GM19467 (cell line): ENCODE data around the gene SPIRE2.
"Not testable (repeated sequence)": the region's sequence is repeated elsewhere in the genome, so short reads cannot be mapped to it uniquely, and the experiment has no call there.

Source experiments
- ATAC-seq: cut with Tn5 transposase; IDR thresholded peaks from one replicate; pipeline ENCODE4 v1.9.1; 2021; ENCODE audit warnings: mild to moderate bottlenecking, moderate library complexity; ENCODE audit not compliant: unreplicated experiment

The SPIRE2 gene

DNA sequence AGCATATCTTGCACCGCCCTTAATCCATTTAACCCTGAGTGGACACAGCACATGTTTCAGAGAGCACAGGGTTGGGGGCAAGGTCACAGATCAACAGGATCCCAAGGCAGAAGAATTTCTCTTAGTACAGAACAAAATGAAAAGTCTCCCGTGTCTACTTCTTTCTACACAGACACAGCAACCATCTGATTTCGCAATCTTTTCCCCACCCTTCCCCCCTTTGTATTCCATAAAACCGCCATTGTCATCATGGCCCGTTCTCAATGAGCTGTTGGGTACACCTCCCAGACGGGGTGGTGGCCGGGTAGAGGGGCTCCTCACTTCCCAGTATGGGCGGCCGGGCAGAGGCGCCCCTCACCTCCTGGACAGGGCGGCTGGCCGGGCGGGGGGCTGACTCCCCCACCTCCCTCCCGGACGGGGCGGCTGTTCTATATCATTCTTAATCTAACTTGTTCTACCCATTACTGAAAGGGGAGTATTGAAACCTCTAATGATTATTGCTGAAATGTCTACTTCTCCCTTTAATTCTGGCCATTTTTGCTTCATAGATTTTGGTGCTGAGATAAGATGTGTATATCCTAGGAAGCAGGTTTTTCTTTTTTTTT, 21.6 kb upstream of the SPIRE2 start:
- ATAC-seq, result not testable (repeated sequence)

DNA sequence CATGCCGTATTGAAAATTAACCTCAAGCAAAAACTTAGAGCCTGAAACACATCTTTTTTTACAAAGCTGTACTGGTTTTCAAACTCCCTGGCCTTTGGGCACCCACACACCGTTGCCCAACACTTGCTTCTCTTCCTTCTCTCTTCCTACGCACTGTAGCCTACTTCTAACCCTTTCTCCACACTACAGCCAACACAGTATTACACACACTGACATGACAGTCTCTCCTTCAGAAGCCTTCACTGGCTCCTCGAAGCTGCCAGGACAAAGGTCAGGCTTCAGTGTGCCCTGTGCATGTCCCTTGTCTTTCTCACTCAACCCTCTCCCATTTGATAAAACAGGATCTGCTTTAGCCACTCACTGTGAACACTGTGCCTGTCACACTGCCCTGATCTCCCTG, 19.8 kb upstream of the SPIRE2 start:
- no peak for ATAC-seq

DNA sequence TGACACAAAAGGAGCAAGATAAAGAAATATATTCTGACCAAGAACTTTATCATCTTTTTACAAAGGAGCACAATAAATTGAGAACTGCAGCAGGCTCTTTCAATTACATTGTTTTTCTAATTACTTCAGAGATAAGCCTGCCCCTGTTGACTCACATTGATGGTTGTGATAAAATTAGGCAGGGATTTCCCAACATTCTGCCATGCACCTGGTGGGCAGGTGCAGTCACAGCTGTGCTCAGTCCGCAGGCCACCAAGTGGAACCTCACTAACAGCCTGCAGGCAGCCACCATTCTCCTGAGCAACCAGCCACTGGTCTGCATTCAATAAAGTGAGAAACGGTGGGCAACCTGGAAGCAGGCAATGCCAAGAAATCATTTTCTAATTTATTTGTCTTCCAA, 17.0 kb upstream of the SPIRE2 start:
- ATAC-seq, result no peak

DNA sequence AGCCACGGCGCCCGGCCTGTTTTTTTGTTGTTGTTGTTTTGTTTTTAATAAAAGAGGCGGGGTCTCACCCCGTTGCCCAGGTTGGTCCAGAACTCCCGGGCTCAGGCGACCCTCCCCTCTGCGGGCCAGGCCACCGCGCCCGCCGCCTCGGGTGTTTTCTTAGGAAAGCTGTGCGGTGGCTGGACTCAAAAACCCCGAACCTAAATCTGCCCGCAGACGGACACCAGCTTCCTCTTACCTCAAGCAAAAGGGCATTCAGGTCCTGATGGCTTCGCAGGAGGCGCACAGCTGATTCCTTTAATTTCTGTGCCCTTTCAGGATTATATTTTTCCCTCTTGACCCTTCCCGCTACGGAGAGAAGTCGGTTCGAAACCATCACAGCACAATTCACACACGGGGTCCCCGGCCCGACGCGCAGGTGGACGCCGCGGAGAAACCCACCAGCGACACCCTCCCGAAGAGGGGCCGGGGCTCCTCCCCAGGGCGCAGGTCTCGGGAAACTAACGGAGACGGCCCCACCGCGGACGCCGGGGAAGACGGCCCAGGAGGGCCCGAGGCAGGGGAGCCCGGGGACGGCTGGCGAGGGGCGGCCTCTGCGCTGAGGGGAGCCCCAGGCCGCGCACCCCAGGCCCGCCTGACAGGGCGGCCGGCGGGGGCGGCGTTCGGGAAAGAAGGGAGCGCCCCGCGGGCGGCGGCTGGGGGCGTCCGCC, 12.5 kb upstream of the SPIRE2 start:
- ATAC-seq, result peak; percentile 25

DNA sequence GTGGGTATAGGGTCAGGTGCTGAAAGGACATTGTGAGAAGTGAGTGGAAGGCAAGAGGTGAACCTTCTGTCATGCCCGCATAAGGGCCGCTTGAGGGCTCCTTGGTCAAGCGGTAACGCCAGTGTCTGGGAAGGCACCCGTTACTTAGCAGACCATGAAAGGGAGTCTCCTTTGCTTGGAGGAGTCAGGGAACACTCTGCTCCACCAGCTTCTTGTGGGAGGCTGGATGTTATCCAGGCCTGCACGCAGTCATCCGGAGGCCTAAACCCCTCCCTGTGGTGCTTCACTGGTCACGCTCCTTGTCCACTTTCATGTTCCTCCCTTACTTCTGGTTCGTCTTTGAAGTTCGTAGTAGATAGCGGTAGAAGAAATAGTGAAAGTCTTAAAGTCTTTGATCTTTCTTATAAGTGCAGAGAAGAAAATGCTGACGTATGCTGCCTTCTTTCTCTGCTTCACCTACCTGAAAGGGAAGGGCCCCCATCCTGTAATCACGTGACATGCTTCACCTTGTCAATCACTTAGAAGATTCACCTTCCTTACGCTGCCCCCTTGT, 9.3 kb upstream of the SPIRE2 start:
- not testable (repeated sequence) for ATAC-seq

DNA sequence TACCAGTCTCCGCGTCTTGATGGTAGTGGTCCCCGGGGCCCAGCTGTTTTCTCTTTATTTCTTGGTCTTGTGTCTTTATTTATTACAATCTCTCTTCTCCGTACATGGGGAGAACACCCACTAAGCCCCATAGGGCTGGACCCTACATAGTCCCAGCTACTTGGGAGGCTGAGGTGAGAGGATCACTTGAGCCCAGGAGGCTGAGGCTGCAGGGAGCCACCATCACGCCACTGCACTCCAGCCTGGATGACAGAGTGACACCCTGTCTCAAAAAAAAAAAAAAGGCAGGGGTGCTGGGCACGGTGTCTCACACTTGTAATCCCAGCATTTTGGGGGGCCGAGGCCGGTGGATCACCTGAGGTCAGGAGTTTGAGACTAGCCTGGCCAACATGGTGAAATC, 8.8 kb upstream of the SPIRE2 start:
- ATAC-seq, result not testable (repeated sequence)

DNA sequence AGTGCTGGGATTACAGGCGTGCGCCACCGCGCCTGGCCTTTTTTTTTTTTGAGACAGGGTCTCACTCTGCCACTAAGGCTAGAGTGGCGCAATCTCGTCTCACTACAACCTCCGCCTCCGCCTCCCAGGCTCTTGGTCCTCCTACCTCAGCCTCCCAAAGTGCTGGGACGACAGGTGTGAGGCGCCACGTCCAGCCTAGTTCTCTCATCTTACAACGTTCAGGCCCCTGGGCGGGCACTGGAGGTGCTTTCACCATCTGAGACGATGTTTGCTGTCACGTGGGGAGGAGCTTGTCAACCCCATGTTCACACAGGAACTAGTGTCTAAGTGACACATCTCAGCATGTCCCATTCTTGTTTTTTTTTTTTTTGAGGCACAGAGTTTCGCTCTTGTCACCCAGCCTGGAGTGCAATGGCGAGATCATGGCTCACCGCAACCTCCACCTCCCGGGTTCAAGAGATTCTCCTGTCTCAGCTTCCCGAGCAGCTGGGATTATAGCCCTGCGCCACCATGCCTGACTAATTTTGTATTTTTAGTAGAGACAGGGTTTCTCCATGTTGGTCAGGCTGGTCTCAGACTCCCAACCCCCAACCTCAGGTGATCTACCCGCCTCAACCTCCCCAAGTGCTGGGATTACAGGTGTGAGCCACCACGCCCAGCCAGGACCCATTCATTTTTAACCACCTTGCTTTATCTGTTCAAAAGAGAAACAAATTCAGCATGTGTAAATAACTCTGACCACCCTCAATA, 6.7 kb upstream of the SPIRE2 start:
- no peak for ATAC-seq

DNA sequence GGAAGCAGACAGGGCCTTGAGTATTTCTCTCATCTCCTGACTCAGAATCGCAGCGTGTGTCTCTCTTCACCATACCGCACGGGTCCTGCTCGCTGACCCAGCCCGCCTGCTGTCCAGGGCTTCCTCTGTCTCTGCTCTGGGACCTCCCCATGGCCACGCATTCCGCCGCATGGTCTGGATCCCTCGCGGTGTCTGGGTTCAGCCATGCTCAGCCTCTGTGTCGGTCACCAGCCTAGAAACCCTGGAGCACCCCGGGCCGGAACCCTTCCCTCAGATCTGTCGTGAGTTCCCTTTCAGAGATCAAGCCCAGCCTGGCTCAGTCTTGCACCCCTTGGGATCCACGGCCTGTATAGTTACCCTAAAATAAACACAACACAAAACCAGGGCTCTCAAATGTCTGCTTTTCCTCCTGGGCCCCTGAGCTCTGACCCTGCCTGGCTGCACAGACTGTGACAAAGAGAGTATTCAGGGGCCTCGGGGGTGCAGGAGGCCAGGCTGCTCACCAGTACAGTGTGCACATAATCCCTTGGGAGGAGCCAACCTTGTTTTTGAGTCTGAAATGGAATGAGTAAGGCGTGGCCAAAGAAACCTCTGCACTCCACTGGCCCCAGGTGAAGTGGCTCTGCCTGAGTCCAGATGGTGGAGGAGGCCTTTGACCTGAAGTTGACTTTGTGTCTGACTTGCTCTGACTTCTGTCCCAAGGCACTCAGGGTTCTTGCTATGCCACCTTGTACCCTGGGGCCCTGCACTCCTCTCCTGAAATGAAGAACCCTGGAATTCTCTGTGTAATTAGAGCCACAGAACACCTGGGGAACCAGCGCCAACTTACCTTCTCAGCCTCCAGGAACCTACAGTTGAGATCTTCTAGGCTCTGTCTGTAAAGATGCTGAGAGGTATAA, 5.8 kb upstream of the SPIRE2 start:
- ATAC-seq, result no peak

DNA sequence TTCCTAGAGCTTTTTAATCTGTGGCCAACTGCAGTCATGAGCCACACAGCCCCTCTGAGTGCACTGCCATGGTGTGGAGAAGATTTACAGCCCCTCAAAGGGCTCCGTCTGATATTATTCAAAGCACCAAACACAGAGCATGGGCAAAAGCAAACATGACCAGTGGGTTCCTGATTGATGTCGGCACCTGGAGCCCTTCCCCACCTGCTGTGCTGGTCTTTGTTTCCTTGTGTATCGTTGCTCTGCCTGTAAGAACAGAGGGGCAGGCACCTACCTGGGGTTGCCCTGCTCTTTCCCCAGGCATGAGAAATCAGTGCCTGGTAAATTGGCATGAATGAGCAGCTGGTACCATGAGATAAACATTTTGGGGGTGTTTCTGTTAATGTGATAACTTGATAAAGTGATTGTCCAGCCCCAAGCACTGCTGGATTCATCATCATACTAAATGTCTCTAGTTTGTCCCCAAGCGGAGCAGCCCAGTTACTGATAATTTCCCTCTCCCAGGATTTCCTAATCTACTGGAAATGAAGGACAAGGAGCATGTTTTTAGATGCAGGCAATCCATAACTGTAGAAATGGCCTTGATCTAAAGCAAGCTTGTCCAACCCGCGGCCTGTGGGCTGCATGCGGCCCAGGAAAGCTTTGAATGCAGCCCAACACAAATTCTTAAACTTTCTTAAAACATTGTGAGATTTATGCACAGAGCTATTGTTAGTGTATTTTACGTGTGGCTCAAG, 5.0 kb upstream of the SPIRE2 start:
- no peak for ATAC-seq

DNA sequence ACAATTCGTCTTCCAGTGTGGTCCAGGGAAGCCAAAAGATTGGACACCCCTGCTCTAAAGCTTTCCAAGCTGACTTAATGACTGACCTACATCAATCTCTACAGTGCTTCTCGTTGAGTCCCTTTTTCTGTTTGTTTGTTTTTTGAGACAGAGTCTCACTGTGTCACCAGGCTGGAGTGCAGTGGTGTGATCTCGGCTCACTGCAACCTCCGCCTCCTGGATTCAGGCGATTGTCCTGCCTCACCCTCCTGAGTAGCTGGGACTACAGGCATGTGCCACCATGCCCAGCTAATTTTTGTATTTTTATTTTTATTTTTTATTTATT, 4.5 kb upstream of the SPIRE2 start:
- ATAC-seq, result not testable (repeated sequence)

DNA sequence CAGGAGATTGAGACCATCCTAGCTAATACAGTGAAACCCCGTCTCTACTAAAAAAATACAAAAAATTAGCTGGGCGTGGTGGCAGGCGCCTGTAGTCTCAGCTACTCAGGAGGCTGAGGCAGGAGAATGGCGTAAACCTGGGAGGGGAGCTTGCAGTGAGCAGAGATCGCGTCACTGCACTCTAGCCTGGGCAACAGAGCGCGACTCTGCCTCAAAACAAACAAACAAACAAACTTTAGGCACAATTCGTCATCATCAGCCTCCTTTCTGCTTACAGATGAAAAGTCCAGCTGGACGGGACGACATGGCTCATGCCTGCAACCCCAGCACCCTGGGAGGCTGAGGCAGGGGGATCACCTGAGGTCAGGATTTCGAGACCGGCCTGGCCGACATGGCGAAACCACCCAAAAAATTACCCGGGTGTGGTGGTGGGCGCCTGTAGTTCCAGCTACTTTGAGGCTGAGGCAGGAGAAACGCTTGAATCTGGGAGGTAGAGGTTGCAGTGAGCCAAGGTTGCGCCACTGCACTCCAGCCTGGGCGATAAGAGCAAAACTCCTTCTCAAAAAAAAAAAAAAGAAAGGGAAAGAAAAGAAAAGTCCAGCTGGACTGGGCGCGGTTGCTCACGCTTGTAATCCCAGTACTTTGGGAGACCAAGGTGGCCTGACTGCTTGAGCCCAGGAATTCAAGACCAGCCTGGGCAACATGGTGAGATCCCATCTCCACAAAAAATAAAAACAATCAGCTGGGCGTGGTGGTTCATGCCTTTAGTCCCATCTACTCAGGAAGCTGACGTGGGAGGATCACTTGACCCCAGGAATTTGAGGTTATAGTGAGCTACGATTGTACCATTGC, 1.5 kb upstream of the SPIRE2 start:
- no peak for ATAC-seq

DNA sequence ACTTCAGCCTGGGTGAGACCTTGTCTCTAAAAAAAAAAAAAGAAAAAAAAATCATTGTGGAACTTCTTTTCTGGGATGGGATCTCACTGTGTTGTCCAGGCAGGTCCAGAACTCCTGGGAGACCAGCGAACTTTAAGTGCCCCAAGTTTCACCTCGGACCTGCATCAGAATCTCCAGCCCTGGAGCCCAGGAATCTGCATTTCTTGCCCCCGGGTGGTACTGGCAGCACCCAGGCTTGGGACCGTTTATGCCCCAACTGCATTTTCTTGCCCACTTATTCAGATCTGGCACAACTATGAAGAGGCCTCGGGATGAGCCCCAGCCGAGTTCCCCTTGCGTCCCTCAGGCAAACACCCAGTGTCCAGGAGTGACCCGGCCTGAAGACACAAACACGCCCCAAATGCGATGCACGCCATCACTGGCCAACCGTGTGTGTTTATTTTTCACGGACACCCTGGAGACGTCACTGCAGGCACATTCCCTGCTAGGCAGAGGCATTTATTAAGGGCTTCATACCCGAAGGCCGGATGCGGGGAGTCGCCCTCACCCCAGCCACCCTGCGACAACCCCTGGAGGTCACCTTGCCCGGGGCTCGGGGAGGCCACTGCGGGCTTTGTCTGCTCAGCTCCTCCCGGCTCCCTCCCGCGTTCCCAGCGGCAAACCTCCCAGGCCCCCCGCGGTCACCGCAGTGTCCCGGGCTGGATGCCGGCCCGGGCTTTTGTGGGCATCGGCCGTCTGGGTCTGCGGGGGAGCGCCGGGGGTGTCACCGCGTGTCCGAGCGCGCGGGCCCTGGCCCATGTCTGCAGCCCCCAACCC, 684 bp upstream of the SPIRE2 start:
- ATAC-seq, result no peak

DNA sequence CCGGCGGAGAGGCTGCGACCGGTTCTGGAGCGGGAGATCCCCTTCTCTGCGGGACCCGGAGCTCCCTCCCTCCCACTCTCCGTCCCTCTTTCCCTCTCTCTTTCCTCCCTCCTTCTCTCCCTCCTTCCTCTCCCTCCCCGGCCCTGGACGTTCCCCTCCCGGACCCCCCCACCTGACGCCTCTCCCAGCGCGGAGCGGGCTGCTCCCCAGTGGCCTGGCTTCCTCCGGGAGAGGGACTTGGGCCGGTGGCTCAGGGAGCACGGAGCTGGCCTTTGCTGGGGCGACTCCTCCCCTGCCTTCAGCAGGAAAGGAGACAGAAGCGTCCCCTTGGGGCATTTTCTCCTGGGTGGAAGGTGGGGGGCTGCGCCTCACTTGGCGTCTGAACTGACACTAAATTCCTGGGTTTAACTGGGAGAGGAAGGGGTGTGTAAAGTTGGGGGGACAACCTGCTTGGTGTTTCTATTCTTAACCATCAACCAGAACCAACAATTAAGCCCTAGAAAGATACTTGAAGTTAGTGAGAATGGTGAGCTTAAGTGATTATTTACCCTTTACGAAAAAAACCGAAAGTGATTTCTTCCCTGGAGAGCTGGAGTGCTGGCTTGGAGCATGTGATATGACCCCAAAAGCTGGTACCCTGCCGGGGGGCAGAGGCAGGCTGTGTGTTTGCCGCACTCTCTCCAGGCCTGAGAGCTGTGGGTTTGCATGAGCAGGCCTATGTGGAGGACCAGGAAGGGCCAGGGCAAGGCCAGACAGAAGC, 775 bp downstream of the SPIRE2 start:
- no peak for ATAC-seq

DNA sequence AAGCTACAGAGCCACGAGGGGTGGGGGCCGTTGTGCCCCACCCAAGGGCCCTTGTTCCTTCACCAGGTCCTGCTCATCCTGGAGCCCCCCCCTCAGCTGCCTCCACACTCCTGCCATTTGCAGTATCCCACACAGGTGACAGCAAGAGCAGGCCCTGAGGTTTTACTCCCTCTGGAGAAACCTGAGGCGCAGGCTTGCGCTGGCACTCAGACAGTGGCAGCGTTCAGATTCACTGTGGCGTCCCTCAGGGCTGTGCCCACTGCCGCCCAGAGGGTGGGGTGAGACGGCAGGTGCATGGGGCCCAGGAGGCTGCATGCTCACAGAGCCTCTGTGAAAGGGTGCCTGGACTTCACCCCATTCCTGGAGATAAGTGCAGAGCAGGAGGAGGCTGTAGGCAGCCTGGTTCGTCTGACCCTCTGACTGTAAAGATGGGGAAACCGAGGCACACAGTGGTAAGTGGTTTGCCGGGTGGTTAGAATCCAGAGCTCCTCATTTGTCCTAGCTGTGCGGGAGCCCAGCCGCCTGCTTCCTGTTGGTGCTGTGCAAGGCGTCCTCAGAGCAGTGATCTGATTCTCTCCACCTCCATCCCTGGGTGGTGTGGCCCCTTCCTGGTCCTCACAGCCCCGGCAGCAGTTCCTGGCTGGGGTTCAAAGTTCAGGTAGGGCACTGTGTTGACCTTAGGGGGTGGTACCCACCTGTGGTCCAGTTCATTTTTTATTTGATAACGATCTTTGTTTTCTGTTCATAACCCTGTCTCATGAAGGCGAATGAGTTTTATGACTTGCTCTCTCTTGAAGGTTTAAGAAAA, 1.6 kb downstream of the SPIRE2 start:
- no peak for ATAC-seq

DNA sequence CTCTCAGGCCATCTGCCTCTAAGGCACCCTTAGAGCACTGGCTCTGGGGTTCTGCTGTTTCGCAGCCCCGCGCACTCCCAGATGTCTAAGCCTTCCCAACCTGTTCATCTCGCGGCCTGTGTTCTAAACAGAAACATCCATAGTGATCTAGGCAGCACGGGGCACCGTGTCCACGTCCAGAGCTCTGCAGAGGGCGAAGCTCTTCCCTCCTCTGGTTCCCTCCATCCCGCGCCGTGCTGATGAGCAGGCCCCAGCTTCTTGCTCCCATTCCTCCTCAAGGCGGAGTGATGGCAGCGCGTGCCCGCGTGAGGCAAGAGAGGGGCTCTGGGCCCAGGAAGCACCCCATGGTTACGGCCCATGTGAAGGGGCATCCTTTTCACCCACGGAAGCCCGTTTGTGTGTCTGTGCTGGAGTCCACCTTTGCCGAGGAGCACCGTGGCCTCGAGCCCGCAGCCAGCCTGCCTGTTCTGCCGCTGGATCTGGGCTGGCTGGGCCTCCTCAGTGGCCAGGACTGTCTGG, 3.6 kb downstream of the SPIRE2 start:
- no peak for ATAC-seq

DNA sequence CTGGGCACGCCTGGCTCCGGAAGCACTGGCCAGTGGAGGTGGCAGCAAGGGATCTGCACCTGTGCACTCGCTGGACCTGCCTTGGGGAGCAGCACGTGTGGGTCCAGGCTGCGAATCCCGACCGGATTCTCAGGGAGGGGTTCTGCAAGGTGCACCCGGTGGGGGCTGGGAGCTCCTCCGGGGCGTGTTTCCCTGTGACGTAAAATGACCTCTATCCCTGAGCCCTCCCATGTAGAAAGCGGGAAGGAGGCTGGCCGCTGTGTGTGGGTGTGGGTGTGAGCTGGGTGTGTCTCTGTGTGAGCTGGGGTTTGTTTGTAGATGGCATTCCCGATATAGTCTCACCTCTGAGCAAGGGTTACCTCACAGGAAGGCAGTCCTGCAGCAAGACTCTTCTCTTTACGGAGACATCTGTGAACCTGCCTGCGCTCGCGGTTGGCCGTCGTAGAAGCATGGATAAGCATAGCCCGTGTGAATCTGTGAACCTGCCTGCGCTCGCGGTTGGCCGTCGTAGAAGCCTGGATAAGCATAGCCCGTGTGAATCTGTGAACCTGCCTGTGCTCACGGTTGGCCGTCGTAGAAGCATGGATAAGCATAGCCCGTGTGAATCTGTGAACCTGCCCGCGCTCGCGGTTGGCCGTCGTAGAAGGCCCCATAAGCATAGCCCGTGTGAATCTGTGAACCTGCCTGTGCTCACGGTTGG, 5.5 kb downstream of the SPIRE2 start:
- ATAC-seq, result not testable (repeated sequence)
